ENCODE measurements around the gene NAALADL2. TPM values are rescaled to one million over a fixed set of nuclear protein-coding genes. Genes with fewer than 3 reads are reported as not detected.

NAALADL2 gene
- total and polyA plus RNA-seq, 9 of the 15 experiments (the other 6 are each of a cell fraction or from before 2014, with no cell fraction given): 0.29 to 1.1 (median 0.79) TPM; not detected in 1

- no peaks in the 10 kb centered on the region for H3K36me3 ChIP-seq (ENCODE audit: control insufficient read depth, insufficient read depth, low read length)
- no peaks in the 10 kb centered on the region for H3K9me3 ChIP-seq (replicated peaks; ENCODE audit: control insufficient read depth, insufficient read depth, low read depth, low read length)
- no peak overlapping the region for H3K4me2 ChIP-seq (ENCODE audit: insufficient read depth, low read length)
- no TSS peak for BruUV-seq (replicated peaks)
- H3K9ac ChIP-seq (ENCODE audit: insufficient read depth in 1 of 2, low read depth in 2 of 2, low read length in 2 of 2): no peak overlapping the region
- ATAC-seq (no peak), FAIRE-seq (no peak), DNase-seq (ENCODE audit: extremely low read depth in 1 of 4, low spot score in 3 of 4) (no peak)
- in situ Hi-C loops (cut with MboI) (no loop called here), intact Hi-C loops (cut with micrococcal nuclease) (no loop called here)
- H3K27ac ChIP-seq (ENCODE audit: extremely low read depth, low read depth, low read length): no peak overlapping the region
- H2AFZ ChIP-seq (ENCODE audit: low read depth, low read length): no peak overlapping the region
- no peak overlapping the region for H3K4me3 ChIP-seq
- ChIA-PET POLR2A (interaction anchor here (0.5 kb wide), 1 partner anchor 200 kb away, joined by 4 read pairs; no protein-coding TSS in a partner anchor), CTCF (ENCODE audit: low intra/inter-chr PET ratio) (no interaction called here)
- H3K79me2 ChIP-seq (ENCODE audit: control insufficient read depth, insufficient read depth, low read length): no peaks in the 10 kb centered on the region
- H4K20me1 ChIP-seq (replicated peaks; ENCODE audit: control insufficient read depth, insufficient read depth, low read length): no peaks in the 10 kb centered on the region
- no peaks in the 10 kb centered on the region for H3K27me3 ChIP-seq (ENCODE audit: control insufficient read depth in 2 of 2, insufficient read depth in 2 of 2, low read length in 2 of 2)
- TF ChIP-seq THRB (CRISPR knock-in tag; conservative IDR thresholded peaks at IDR 0.05): no peak
- TF ChIP-seq KHSRP (IDR thresholded peaks at IDR 0.05): no peak
- no peaks in the 10 kb centered on the region for H3K4me1 ChIP-seq (replicated peaks in 1 of 2; ENCODE audit: control insufficient read depth in 2 of 2, insufficient read depth in 2 of 2, low read length in 2 of 2)
- WGBS (ENCODE audit: insufficient coverage, low coverage, missing lambda C conversion rate): 0% methylated on average over 1 of the region's 1 CpG
- no peaks in the 10 kb centered on the region for H3K9me1 ChIP-seq (ENCODE audit: control insufficient read depth, insufficient read depth, low read length)
These were observed 515.6 kb downstream of the NAALADL2 start for GRCh38 chr3:175374705-175375104.

GRCh38 chr3:175378348-175378747 lies 519.2 kb downstream of the NAALADL2 start:
- no peak overlapping the region for H3K9ac ChIP-seq (ENCODE audit: insufficient read depth in 1 of 2, low read depth in 2 of 2, low read length in 2 of 2)
- intact Hi-C loops (cut with micrococcal nuclease): no loop called here
- no peak overlapping the region for H3K4me2 ChIP-seq (ENCODE audit: insufficient read depth, low read length)
- POLR2A ChIA-PET: no interaction called here
- in situ Hi-C loops (cut with MboI): no loop called here
- H3K4me1 ChIP-seq (replicated peaks in 1 of 2; ENCODE audit: control insufficient read depth in 2 of 2, insufficient read depth in 2 of 2, low read length in 2 of 2): no peaks in the 10 kb centered on the region
- no peaks in the 10 kb centered on the region for H3K9me3 ChIP-seq (replicated peaks; ENCODE audit: control insufficient read depth, insufficient read depth, low read depth, low read length)
- H3K4me3 ChIP-seq: no peak overlapping the region
- 2% methylated on average over 2 of the region's 2 CpGs for WGBS (ENCODE audit: insufficient coverage, low coverage, missing lambda C conversion rate)
- no peak overlapping the region for H3K27ac ChIP-seq (ENCODE audit: extremely low read depth, low read depth, low read length)
- no peaks in the 10 kb centered on the region for H3K9me1 ChIP-seq (ENCODE audit: control insufficient read depth, insufficient read depth, low read length)
- H2AFZ ChIP-seq (ENCODE audit: low read depth, low read length): no peak overlapping the region
- BruUV-seq (replicated peaks): no TSS peak
- FAIRE-seq (no peak), ATAC-seq (no peak), DNase-seq (ENCODE audit: extremely low read depth in 1 of 4, low spot score in 3 of 4) (no peak)
- no peaks in the 10 kb centered on the region for H4K20me1 ChIP-seq (replicated peaks; ENCODE audit: control insufficient read depth, insufficient read depth, low read length)
- CTCF ChIA-PET (ENCODE audit: low intra/inter-chr PET ratio): no interaction called here
- no peaks in the 10 kb centered on the region for H3K27me3 ChIP-seq (ENCODE audit: control insufficient read depth in 2 of 2, insufficient read depth in 2 of 2, low read length in 2 of 2)
- no peaks in the 10 kb centered on the region for H3K36me3 ChIP-seq (ENCODE audit: control insufficient read depth, insufficient read depth, low read length)
- no peaks in the 10 kb centered on the region for H3K79me2 ChIP-seq (ENCODE audit: control insufficient read depth, insufficient read depth, low read length)
- no peak for TF ChIP-seq SREBF2 (CRISPR knock-in tag; IDR thresholded peaks at IDR 0.05)
- no peak for TF ChIP-seq TRIM24 (IDR thresholded peaks at IDR 0.05)
- no peak for TF ChIP-seq ZNF280A (IDR thresholded peaks at IDR 0.05; ENCODE audit: low read depth, partially characterized antibody)
- TF ChIP-seq HDAC2 (IDR thresholded peaks at IDR 0.05): no peak
- TF ChIP-seq E2F8 (IDR thresholded peaks at IDR 0.05; ENCODE audit: low read depth, partially characterized antibody): no peak
- TF ChIP-seq ZNF121 (CRISPR knock-in tag; conservative IDR thresholded peaks at IDR 0.05): no peak
- no peak for TF ChIP-seq HOXB6 (CRISPR knock-in tag; IDR thresholded peaks at IDR 0.05; ENCODE audit: borderline replicate concordance)
